ENCODE data around the gene PAGR1. TPM values are rescaled to one million over a fixed set of nuclear protein-coding genes. Genes with fewer than 3 reads are reported as not detected.

Gene PAGR1
- total RNA-seq, 1 experiment from 2014 or later, result 60.1 TPM

DNA sequence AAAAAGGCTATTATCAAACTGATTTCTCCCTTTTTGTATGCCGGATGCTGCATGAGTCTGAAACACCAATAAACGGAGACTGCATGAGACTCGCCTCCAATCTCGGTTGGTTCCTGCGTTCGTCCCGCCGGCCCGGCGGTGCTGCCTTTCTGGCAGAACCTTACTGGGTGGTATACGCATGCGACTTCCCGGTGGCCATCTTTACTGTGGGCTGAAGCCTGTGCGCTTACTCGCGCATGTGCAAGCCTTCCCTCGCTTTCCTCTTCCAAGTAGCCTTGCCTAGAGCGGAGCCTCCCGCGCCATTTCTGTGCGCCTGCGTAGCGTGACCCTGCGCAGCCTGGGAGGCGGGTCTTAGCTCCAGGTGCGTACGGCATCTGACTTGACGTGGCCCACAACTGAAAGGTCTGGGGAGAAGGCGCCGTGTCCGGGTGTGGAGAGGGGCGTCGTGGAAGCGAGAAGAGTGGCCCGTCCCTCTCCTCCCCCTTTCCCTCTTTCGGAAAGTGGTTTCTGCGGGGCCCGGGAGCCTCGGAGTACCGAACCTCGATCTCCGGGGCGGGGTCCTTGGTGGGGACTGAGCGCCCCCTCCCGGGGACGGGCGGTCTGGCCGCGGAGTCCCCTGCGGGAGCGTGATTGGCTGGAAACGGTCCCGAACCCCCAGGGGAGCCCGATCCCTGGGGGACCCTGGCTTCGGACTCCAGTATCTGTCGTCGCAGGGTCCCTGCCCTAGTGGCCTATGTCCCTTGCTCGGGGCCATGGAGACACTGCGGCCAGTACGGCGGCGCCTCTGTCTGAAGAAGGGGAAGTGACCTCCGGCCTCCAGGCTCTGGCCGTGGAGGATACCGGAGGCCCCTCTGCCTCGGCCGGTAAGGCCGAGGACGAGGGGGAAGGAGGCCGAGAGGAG lies at the start of gene PAGR1 (continued):
- TF ChIP-seq, protein P1, sequence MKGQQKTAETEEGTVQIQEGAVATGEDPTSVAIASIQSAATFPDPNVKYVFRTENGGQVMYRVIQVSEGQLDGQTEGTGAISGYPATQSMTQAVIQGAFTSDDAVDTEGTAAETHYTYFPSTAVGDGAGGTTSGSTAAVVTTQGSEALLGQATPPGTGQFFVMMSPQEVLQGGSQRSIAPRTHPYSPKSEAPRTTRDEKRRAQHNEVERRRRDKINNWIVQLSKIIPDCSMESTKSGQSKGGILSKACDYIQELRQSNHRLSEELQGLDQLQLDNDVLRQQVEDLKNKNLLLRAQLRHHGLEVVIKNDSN (CRISPR knock-in tag; IDR thresholded peaks at IDR 0.05), result no peak; the same call in 1 of the 2 replicates
- TF ChIP-seq, protein P2, sequence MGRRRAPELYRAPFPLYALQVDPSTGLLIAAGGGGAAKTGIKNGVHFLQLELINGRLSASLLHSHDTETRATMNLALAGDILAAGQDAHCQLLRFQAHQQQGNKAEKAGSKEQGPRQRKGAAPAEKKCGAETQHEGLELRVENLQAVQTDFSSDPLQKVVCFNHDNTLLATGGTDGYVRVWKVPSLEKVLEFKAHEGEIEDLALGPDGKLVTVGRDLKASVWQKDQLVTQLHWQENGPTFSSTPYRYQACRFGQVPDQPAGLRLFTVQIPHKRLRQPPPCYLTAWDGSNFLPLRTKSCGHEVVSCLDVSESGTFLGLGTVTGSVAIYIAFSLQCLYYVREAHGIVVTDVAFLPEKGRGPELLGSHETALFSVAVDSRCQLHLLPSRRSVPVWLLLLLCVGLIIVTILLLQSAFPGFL (CRISPR knock-in tag; IDR thresholded peaks at IDR 0.05; ENCODE audit: borderline replicate concordance), result no peak
- 0 out of 2 replicates have a peak, but pooled peaks have one; percentile 28 for TF ChIP-seq ATF1 (CRISPR knock-in tag; IDR thresholded peaks at IDR 0.05)
- no peak for TF ChIP-seq FOXJ3 (CRISPR knock-in tag; IDR thresholded peaks at IDR 0.05; ENCODE audit: borderline replicate concordance)
- no peak for TF ChIP-seq MXD4 (CRISPR knock-in tag; IDR thresholded peaks at IDR 0.05; ENCODE audit: borderline replicate concordance)
- TF ChIP-seq GABPB1 (CRISPR knock-in tag; IDR thresholded peaks at IDR 0.05), result peak; percentile 74
- TF ChIP-seq ZNF232 (CRISPR knock-in tag; IDR thresholded peaks at IDR 0.05), result no peak
- 0 out of 2 replicates have a peak, but pooled peaks have one; percentile 25 for TF ChIP-seq CBFB (CRISPR knock-in tag; IDR thresholded peaks at IDR 0.05; ENCODE audit: low read depth)
- TF ChIP-seq, protein P3, sequence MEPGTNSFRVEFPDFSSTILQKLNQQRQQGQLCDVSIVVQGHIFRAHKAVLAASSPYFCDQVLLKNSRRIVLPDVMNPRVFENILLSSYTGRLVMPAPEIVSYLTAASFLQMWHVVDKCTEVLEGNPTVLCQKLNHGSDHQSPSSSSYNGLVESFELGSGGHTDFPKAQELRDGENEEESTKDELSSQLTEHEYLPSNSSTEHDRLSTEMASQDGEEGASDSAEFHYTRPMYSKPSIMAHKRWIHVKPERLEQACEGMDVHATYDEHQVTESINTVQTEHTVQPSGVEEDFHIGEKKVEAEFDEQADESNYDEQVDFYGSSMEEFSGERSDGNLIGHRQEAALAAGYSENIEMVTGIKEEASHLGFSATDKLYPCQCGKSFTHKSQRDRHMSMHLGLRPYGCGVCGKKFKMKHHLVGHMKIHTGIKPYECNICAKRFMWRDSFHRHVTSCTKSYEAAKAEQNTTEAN (CRISPR knock-in tag; IDR thresholded peaks at IDR 0.05), result no peak
- TF ChIP-seq, protein P4, sequence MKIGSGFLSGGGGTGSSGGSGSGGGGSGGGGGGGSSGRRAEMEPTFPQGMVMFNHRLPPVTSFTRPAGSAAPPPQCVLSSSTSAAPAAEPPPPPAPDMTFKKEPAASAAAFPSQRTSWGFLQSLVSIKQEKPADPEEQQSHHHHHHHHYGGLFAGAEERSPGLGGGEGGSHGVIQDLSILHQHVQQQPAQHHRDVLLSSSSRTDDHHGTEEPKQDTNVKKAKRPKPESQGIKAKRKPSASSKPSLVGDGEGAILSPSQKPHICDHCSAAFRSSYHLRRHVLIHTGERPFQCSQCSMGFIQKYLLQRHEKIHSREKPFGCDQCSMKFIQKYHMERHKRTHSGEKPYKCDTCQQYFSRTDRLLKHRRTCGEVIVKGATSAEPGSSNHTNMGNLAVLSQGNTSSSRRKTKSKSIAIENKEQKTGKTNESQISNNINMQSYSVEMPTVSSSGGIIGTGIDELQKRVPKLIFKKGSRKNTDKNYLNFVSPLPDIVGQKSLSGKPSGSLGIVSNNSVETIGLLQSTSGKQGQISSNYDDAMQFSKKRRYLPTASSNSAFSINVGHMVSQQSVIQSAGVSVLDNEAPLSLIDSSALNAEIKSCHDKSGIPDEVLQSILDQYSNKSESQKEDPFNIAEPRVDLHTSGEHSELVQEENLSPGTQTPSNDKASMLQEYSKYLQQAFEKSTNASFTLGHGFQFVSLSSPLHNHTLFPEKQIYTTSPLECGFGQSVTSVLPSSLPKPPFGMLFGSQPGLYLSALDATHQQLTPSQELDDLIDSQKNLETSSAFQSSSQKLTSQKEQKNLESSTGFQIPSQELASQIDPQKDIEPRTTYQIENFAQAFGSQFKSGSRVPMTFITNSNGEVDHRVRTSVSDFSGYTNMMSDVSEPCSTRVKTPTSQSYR (CRISPR knock-in tag; IDR thresholded peaks at IDR 0.05), result no peak; the same call in 1 of the 2 replicates
- TF ChIP-seq GTF2I (CRISPR knock-in tag; conservative IDR thresholded peaks at IDR 0.05), result peak; percentile 49; the same call in 1 of the 2 replicates
- TF ChIP-seq SP1 (CRISPR knock-in tag; conservative IDR thresholded peaks at IDR 0.05), result peak; percentile 84; the same call in 1 of the 2 replicates
- TF ChIP-seq EMX1 (CRISPR knock-in tag; IDR thresholded peaks at IDR 0.05), result no peak
- TF ChIP-seq, protein P5, sequence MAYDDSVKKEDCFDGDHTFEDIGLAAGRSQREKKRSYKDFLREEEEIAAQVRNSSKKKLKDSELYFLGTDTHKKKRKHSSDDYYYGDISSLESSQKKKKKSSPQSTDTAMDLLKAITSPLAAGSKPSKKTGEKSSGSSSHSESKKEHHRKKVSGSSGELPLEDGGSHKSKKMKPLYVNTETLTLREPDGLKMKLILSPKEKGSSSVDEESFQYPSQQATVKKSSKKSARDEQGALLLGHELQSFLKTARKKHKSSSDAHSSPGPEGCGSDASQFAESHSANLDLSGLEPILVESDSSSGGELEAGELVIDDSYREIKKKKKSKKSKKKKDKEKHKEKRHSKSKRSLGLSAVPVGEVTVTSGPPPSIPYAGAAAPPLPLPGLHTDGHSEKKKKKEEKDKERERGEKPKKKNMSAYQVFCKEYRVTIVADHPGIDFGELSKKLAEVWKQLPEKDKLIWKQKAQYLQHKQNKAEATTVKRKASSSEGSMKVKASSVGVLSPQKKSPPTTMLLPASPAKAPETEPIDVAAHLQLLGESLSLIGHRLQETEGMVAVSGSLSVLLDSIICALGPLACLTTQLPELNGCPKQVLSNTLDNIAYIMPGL (CRISPR knock-in tag; IDR thresholded peaks at IDR 0.05), result peak; percentile 68
- TF ChIP-seq, protein P6, sequence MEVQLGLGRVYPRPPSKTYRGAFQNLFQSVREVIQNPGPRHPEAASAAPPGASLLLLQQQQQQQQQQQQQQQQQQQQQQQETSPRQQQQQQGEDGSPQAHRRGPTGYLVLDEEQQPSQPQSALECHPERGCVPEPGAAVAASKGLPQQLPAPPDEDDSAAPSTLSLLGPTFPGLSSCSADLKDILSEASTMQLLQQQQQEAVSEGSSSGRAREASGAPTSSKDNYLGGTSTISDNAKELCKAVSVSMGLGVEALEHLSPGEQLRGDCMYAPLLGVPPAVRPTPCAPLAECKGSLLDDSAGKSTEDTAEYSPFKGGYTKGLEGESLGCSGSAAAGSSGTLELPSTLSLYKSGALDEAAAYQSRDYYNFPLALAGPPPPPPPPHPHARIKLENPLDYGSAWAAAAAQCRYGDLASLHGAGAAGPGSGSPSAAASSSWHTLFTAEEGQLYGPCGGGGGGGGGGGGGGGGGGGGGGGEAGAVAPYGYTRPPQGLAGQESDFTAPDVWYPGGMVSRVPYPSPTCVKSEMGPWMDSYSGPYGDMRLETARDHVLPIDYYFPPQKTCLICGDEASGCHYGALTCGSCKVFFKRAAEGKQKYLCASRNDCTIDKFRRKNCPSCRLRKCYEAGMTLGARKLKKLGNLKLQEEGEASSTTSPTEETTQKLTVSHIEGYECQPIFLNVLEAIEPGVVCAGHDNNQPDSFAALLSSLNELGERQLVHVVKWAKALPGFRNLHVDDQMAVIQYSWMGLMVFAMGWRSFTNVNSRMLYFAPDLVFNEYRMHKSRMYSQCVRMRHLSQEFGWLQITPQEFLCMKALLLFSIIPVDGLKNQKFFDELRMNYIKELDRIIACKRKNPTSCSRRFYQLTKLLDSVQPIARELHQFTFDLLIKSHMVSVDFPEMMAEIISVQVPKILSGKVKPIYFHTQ (CRISPR knock-in tag; IDR thresholded peaks at IDR 0.05), result no peak
- TF ChIP-seq, protein P7, sequence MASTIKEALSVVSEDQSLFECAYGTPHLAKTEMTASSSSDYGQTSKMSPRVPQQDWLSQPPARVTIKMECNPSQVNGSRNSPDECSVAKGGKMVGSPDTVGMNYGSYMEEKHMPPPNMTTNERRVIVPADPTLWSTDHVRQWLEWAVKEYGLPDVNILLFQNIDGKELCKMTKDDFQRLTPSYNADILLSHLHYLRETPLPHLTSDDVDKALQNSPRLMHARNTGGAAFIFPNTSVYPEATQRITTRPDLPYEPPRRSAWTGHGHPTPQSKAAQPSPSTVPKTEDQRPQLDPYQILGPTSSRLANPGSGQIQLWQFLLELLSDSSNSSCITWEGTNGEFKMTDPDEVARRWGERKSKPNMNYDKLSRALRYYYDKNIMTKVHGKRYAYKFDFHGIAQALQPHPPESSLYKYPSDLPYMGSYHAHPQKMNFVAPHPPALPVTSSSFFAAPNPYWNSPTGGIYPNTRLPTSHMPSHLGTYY (CRISPR knock-in tag; IDR thresholded peaks at IDR 0.05), result no peak
- no peak; the same call in 1 of the 2 replicates for TF ChIP-seq NFE2L1 (CRISPR knock-in tag; IDR thresholded peaks at IDR 0.05)
- 0 out of 2 replicates have a peak, but pooled peaks have one; percentile 28 for TF ChIP-seq ZNF423 (CRISPR knock-in tag; IDR thresholded peaks at IDR 0.05)
- TF ChIP-seq, protein P8, sequence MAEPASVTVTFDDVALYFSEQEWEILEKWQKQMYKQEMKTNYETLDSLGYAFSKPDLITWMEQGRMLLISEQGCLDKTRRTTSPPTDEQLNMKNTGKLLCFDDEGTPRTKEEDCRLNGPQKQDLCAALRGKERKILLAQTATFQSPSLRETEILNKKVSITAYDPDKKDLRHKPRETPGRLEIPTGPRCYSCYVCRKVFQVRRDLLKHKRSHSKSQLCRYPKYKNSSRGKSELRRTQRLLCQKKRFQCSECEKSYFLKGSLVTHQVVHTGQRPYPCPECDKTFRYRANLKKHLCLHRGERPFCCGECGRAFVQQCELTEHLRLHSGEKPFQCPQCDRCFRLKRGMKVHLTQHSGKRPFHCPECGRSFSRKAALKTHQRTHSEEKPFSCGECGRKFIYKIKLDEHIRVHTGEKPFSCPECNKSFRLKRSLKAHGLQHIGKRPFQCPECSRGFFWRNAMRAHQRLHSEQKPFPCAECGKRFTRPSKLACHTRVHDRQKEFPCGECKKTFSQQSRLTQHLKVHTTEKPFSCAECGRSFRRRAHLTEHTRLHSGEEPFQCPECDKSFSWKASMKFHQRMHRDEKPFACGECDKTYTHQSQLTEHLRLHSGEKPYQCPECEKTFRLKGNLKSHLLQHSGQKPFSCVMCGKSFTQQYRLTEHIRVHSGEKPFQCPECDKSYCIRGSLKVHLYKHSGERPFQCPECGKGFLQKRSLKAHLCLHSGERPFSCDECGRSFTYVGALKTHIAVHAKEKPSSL (CRISPR knock-in tag; conservative IDR thresholded peaks at IDR 0.05), result no peak
- TF ChIP-seq KAT7 (CRISPR knock-in tag; IDR thresholded peaks at IDR 0.05; ENCODE audit: borderline replicate concordance), result no peak
- no peak for TF ChIP-seq NR1H2 (CRISPR knock-in tag; IDR thresholded peaks at IDR 0.05)
- TF ChIP-seq, protein P9, sequence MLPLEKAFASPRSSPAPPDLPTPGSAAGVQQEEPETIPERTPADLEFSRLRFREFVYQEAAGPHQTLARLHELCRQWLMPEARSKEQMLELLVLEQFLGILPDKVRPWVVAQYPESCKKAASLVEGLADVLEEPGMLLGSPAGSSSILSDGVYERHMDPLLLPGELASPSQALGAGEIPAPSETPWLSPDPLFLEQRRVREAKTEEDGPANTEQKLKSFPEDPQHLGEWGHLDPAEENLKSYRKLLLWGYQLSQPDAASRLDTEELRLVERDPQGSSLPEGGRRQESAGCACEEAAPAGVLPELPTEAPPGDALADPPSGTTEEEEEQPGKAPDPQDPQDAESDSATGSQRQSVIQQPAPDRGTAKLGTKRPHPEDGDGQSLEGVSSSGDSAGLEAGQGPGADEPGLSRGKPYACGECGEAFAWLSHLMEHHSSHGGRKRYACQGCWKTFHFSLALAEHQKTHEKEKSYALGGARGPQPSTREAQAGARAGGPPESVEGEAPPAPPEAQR (CRISPR knock-in tag; IDR thresholded peaks at IDR 0.05), result no peak
